GM18909 (cell line): ENCODE results near the gene CCR8.
A peak's percentile ranks its signal among the peaks of the same experiment; 100 is the strongest.
"Not testable (repeated sequence)": the region's sequence is repeated elsewhere in the genome, so short reads cannot be mapped to it uniquely, and the experiment has no call there.

Experiments
- ATAC-seq: cut with Tn5 transposase; IDR thresholded peaks from one replicate; pipeline ENCODE4 v1.9.1; 2021; ENCODE audit warnings: mild to moderate bottlenecking; ENCODE audit not compliant: unreplicated experiment, poor library complexity

The CCR8 gene

DNA sequence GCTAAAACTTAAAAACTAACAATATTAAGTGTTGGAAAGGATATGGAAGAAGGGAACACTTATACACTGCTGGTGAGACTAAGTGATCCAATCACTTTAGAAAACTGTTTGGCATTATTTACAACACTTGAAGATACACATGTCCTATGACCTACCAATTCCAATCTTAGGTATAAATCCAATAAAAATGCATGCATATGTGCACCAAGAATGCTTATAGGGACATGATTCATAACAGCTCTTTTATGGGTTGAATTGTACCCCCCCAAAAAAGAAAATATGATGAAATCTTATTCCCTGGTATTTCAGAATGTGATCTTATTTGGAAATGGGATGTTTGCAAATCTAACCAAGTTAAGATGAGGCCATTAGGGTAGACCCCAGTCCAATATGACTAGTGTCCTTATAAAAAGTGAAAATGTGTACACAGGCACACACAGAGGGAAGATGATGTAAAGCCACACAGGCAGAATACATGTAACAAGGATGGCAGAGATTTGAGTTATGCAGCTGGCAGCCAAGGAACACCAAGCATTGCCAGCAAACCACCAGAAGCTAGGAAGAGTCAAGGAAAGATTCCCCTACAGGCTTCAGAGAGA is 15.3 kb downstream of the CCR8 start:
- no peak for ATAC-seq

DNA sequence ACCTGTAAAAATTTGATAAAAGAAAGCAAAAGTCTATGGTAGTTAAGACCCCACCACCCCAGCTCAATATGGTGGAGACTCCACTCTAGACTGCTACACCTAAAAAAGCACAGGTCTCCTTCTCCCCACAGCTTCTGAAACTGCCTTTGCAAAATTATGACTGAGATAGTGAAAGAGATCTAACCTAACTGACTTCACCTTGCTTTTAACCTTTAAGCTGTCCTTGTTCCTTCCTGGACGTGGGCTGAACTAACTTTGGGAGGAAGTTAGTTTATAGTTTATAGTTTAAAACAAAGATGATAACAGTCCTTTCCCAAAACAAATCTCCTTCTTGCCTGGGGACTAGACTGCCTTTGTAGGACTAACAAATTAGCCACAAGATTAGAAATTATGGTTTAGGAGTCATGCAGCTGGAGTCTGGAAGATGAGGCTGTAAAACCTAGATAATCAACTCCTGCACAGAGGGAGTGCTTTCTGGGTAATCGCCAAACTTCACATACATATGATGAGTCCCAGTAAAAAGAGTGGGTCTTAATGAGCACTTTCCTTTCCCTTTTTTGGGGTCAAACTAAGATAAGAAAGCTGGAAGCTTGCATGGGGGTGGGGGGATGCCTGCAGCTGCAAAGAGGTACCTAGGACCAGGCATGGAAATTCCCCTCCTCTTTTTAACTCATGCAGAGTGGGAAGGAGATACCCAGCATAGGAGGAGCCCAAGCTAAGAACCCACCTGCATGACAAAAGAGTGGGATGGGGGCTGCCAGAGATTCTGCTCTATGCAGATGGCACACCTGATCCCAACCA is 17.5 kb downstream of the CCR8 start:
- ATAC-seq, result peak; percentile 78

- ATAC-seq, result no peak
Observed at GRCh38 chr3:39347586-39347876, 18.0 kb downstream of the CCR8 start.

DNA sequence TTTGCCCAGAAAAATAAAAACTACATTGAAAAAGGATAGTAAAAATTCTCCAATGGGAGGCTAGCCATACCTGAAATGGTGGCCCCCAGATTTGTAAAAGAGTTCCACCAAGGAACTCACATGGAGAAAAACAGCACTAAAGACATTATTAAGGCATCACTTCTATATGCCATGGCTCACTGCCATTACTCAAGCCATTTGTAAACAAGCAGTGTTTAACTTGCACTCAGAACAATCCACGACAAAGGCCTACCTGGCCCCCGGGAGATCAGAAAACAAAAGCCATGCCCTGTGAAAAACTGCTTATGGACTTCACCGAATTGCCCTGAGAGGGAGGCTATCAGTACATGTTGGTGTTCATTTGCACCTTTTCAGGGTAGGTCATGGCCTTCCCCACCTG is 19.6 kb downstream of the CCR8 start:
- no peak for ATAC-seq

- no peak for ATAC-seq
Observed at GRCh38 chr3:39350714-39351113, 21.2 kb downstream of the CCR8 start.

GRCh38 chr3:39351134-39351533 is 21.6 kb downstream of the CCR8 start:
- not testable (repeated sequence) for ATAC-seq

DNA sequence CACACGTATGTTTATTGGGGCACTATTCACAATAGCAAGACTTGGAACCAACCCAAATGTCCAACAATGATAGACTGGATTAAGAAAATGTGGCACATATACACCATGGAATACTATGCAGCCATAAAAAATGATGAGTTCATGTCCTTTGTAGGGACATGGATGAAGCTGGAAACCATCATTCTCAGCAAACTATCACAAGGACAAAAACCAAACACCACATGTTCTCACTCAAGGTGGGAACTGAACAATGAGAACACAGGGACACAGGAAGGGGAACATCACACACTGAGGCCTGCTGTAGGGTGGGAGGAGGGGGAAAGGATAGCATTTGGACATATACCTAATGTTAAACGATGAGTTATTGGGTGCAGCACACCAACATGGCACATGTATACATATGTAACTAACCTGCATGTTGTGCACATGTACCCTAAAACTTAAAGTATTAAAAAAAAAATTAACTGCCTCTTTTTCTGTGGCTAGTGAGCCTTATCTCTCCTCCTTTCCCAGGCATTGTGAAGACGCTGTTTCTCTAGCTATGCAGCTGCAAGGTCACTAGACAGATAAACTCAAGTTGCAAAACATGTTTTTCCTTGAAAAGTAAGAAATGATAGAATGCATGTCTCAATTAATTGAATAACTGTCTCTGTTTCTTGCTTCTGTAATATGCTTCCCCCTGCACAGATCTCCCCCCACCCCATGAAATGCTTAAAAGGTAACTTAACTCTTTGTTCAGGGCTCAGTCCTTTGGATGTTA is 23.8 kb downstream of the CCR8 start:
- not testable (repeated sequence) for ATAC-seq

DNA sequence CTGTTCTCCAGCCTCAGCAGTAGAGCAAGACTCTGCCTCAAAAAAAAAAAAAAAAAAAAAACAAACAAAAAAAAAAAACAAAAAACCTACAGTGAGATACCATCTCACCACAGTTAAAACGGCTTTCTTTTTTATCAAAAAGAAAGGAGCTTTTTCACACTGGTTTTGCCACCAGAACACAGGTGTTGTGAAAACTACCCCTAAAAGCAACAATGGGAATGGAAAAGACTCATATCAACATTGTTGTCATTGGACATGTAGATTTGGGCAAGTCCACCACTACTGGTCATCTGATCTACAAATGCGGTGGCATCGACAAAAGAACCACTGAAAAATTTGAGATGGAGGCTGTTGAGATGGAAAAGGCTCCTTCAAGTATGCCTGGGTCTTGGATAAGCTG is 28.8 kb downstream of the CCR8 start:
- ATAC-seq, result no peak

DNA sequence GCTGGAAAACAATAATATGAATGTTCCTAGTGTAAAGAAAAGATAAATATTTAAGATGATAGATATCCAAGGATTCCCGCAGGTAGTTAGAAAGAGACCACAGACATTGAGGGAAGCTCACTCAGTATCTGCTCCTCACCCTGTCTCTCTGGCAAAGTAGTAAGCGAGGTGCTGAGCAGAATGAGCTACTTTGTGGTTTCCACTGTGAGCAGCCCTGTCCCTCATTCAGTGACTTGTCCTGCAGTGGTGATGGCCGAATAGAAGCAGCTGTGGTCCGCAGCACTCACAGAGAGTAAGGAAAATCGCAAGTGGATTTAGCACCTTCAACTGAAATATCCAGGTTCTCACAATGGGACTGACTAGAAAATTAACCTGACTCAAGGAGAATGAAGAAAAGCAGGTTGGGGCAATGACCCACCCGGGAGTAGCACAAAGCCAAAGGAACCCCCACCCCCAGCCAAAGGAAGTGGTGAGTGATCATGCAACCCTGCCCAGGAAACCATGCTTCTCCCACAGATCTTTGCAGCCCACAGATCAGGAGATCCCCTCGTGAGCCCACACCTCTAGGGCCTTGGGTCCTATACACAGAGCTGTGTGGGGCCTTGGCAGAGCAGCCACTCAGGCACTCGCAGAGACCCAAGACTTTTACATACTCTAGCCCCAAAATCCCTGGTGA is 31.9 kb downstream of the CCR8 start:
- peak; percentile 76 for ATAC-seq

GRCh38 chr3:39362192-39362591 is 32.7 kb downstream of the CCR8 start:
- no peak for ATAC-seq

DNA sequence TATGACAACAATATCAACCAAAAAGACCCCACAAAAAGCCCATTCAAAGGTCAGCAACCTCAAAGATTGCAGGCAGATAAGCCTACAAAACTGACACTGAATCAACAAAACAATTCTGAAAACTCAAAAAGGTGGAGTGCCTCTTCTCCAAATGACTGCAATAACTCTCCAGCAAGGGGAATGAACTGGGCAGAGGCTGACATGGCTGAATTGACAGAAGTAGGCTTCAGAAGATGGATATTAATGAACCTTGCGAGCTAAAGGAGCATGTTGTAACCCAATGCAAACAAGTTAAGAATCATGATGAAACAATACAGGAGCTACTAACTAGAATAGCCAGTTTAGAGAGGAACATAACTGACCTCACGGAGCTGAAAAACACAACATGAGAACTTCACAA is 33.3 kb downstream of the CCR8 start:
- ATAC-seq, result no peak

- not testable (repeated sequence) for ATAC-seq
Observed at GRCh38 chr3:39370450-39370849, 40.9 kb downstream of the CCR8 start.

DNA sequence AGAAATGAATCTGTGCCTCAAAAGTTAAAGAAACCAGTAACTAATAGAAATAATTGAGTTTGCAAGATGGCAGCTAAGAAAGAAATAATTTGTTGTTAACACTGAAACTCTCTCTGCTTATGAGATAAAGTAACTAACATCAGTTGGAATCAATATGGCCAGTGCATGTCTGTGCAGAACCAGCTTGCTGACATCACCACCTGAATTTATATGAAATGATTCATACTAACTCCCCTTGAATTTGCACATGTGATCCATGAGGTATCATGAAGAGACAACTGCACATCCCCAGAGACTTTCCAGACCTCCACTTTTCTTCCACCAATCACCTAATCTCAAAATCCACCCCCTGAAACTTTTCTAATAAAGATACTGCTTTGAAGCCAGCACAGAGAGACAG is 43.3 kb downstream of the CCR8 start:
- ATAC-seq, result no peak

DNA sequence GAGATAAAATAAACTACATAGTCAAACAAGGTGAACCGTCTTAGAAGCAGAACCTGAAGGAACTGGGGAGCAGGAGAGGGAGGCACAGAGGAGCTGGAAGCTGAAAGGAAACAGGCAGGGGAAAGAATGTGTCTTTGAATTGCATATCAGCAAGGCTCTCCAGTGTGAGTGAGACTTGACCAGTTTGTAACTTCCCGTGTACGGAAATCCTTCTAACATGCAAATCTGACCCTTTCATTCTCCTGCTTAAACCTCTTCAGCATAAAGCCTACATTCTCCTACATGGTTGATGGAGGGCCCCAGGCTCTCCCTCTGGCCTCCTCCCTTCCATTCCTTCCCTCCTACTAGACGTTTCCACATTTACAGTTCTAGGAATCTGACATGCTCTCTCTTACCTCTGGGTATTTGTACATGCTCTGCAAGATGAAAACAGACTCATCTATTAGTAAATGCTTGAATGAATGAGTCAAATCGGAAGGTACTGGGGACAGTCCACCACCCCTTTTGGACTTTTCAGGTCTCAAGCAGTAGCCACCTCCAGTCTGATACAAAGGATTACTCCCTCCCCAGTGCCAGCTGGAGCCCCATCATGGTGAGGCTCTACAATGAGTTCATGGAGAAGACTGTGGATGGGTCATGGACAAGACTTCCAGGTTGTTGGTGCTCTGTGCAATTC is 47.6 kb downstream of the CCR8 start:
- ATAC-seq, result no peak

DNA sequence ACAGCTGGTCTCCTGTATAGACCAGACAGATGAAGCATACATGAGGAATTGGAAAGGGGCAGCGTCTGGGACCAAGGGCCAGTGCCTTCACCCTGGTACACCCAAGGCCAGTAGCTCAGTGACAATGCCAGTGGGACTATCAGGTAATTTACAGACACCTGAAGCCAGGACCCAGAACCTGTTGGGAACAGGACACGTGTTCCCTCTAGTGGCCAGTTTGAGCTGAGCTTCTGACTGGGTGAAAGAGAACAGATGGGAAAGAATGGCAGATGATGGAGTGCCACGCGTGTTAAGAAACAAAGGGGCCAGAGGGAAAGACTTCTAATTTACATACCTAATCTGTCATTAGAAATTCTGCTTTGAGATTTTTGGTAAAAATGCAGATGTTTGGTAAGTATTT is 48.6 kb downstream of the CCR8 start:
- ATAC-seq, result peak; percentile 67

- no peak for ATAC-seq
Observed at GRCh38 chr3:39378957-39379777, 49.7 kb downstream of the CCR8 start.

DNA sequence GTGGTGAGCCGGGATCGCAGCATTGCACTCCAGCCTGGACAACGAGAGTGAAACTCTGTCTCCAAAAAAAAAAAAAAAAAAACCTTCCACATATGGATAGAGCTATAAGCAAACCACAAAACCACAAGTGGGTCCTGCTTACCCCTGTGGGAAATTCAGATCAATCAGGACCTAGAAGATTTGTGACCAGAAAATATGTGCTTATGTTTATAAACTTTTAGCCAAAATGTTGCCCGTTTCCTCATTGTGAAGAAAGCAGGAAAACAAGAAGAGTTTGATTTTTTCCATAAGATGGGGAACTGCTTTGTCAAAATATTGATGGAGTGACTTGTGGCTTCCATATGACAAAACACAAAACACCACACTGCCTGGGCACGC is 50.3 kb downstream of the CCR8 start:
- ATAC-seq, result no peak

GRCh38 chr3:39381432-39381831 is 51.9 kb downstream of the CCR8 start:
- ATAC-seq, result no peak
